ENCODE measurements around the gene ISLR2.

The ISLR2 gene

DNA sequence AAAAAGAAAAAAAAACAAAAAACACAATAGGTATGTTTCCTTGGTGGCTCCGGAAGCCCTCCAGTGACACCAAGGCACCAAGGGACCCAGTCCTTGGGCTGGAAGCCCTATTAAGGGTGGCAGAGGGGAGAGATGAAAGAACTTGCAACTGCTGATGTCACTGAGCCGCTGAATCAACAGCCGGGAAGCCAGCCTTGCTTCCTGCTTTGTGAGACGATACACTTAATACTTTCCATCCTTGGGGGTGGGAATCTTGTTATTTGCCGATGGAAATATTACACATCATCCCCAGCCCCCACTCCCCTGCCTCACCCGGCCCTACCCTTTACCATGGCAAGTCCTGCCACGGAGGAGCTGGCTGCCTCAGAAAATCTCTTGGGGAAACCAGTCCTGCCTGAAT is 5.6 kb upstream of the ISLR2 start:
- no peak overlapping the region for H3K4me3 ChIP-seq (ENCODE audit: low read depth, low read length)
- DNase-seq (ENCODE audit: low read depth) = no peak
- TF ChIP-seq, protein P1, sequence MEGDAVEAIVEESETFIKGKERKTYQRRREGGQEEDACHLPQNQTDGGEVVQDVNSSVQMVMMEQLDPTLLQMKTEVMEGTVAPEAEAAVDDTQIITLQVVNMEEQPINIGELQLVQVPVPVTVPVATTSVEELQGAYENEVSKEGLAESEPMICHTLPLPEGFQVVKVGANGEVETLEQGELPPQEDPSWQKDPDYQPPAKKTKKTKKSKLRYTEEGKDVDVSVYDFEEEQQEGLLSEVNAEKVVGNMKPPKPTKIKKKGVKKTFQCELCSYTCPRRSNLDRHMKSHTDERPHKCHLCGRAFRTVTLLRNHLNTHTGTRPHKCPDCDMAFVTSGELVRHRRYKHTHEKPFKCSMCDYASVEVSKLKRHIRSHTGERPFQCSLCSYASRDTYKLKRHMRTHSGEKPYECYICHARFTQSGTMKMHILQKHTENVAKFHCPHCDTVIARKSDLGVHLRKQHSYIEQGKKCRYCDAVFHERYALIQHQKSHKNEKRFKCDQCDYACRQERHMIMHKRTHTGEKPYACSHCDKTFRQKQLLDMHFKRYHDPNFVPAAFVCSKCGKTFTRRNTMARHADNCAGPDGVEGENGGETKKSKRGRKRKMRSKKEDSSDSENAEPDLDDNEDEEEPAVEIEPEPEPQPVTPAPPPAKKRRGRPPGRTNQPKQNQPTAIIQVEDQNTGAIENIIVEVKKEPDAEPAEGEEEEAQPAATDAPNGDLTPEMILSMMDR (conservative IDR thresholded peaks at IDR 0.05; ENCODE audit: low read depth, low read length) = no peak

DNA sequence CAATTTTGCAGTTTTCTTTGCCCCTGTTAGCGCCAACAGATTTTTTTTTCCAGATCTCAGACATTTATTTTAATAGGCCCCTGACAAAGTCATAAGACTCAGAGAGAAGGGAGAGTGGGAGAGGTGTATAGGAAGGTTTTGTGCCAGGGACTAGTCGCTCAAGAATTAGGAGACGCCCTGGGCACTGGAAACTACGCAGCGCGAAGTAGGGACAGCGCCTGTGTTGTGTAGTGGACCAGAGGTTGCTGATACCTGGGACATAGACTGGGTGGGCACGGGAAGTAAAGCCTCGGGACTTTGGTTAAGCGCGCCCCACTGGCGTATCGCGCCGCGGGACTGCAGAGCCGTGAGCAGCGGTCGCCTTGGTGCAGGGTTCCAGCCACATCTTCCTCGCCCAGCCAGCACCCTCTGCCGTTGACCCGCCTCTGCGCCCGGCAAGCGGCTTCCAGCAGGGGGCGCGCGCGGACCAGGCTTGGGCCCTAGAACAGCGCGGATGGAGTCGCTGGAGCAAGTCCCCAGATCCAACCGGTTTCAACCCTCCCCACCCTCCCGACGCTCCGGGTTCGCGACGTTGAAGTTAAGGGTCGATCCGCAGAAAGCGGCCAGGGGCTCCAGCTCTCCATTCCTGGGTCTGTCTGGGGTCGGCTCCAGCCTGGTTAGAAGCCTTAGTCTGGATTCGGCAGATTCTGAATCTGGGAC is 3.0 kb upstream of the ISLR2 start:
- peak overlapping the region; percentile 51 for H3K4me3 ChIP-seq (ENCODE audit: low read depth, low read length)
- peak; percentile 86 for DNase-seq (ENCODE audit: low read depth)
- TF ChIP-seq, protein P1 (conservative IDR thresholded peaks at IDR 0.05; ENCODE audit: low read depth, low read length) = peak; percentile 95

DNA sequence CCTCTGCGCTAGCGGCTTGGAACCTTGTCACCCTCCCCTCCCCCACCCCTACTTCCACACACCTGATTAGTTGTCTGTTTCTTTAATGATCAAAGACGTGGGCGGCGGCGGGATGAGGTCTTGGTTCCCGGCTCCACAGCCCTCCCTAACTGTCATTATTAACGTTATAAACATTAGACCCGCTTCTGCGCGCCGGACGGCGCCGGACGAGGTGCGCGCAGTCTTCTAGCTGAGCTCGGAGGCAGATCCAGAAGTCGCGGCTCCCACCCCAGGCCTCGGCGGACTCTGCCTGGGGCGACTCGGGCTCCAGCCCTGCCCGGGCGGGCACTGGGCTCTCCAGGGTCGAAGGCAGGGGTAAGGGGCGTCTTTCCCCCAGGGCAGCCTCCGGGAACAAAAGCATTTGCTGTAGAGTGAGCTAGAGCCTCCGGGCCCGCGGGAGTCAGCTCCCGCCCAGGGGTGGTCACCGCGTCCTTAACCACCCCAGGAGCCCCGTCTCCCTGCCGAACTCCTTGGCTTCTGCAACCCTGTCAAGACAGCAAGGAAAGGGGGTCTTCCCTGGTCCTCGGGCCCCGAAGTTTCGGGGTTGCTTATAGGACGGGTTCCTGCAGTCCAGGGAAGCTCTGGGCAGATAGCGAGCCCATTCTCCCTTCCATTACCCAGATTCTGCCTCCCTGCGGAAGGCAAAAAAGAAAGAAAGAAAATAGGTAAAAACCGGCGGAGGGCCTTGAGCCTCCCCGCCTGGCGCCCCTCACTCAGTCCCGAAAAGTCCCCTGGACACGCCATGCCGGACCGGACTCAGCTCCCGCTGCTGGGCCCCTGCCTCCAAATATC is 2.2 kb upstream of the ISLR2 start:
- H3K4me3 ChIP-seq (ENCODE audit: low read depth, low read length) = peak overlapping the region; percentile 51
- TF ChIP-seq, protein P1 (conservative IDR thresholded peaks at IDR 0.05; ENCODE audit: low read depth, low read length) = no peak
- DNase-seq (ENCODE audit: low read depth) = no peak

DNA sequence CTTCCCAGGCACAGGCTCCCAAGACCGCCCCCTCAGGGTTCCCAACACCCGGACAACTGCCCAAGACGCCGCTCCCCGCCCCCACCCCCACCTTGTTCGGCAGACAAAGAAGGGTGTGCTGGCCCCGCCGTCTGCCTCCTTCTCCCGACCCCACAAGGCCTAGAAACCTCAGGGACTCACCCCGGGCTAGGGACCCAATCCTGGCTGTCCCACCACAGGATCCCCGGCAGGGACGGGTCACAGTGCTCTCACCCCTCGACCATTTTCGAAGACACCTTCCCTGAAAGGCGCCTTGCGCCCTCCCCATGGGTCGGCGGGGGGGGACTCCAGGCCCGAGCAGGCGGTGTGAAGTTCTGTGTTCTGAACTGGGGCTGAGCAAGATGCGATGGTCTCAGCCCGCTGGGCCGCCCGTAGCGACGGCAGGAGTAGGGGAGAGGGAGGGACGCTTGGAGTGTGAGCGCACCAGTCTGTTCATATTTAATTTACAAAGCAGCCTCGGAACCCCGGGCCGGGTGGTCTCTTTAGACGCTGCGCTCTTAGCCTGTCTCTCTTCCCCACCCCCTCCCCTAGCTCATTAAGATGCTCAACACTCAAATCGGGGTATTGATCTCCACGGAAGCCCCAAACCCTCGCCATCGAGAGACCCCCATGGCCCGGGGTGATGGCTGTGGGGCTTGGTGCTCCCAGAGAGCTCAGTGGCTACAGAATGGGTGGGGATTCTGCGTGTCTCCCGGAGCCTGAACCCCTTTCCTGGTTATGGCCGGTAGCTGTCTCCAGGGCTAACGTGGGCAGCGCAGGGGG is 1.4 kb upstream of the ISLR2 start:
- TF ChIP-seq, protein P1 (conservative IDR thresholded peaks at IDR 0.05; ENCODE audit: low read depth, low read length) = no peak
- peak overlapping the region; percentile 17 for H3K4me3 ChIP-seq (ENCODE audit: low read depth, low read length)
- no peak for DNase-seq (ENCODE audit: low read depth)

DNA sequence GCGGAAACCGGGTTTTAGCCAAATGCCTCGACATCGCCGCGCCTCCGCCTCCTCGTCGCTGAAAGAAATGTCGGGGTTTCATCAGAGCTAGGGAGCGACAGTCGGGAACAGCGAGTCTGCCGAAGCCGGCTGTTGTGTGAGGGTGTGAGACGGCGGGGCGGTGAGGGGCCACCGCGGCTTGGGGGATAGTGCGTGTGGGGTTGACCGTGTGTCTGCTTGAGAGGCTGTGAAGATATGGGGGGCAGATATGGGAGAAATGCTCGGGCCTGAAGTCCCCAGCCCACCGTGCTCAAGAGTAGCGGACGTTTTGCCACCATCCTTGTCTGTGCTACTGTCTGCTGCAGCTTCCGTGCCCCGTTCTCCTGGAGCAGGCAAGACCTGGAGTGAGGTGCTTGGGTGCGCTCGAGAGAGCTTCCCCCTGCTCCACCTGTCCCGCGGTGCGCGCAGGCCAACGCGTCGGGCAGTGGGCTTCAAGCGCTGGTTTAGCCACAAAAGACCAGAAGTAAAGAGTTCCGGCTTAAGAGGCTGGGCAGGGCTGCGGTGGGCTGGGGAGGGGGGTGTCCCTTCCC is 716 bp upstream of the ISLR2 start:
- H3K4me3 ChIP-seq (ENCODE audit: low read depth, low read length) = peak overlapping the region; percentile 32
- no peak for DNase-seq (ENCODE audit: low read depth)
- TF ChIP-seq, protein P1 (conservative IDR thresholded peaks at IDR 0.05; ENCODE audit: low read depth, low read length) = no peak

DNA sequence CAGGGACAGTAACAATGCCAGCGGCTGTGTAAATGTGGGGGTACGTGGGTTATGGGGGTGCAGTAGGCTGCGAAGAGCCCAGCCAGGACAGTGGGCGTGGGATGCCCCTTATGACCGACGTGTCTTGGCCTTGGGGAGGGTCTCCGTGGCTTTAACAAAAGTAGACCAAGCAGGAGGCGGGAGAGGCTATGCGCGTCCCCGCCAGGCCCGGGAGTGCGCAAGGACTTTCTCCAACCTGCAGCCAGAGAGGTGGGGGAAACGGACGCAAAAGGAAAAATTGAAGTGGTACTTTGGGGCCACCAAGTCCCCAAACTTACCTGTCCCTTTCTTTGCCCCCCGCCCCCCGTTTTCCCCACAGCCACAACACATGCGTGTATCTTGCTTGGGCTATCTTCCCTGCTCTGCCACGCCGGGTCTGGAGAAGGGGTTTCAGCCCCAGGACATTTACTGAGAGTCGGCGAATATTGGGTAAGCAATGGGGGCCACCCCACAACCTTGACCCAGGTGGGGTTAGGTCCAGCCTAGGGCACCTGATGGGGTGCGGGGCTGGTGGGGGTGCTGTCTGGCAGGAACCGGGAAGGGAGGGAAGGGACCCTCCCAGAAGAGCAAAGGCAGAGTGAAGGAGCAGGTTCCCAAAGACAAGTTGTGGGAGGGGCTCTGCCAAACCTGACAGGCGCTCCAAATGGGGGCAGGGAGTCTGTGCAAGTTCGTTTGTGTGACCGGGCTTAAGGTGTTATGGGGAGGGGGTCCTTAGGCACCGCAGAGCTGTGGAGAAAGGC is 652 bp downstream of the ISLR2 start:
- TF ChIP-seq, protein P1 (conservative IDR thresholded peaks at IDR 0.05; ENCODE audit: low read depth, low read length) = no peak
- DNase-seq (ENCODE audit: low read depth) = no peak
- H3K4me3 ChIP-seq (ENCODE audit: low read depth, low read length) = no peak overlapping the region
